ENCODE data around the gene NBPF1.
"Not testable (repeated sequence)": the region's sequence is repeated elsewhere in the genome, so short reads cannot be mapped to it uniquely, and the experiment has no call there.

Gene NBPF1

GRCh38 chr1:16621681-16622315, 8.4 kb upstream of the NBPF1 start:
- DNase-seq = not testable (repeated sequence)

- DNase-seq = no peak
Observed at GRCh38 chr1:16621300-16621658, 7.9 kb upstream of the NBPF1 start.

GRCh38 chr1:16619803-16620501, 6.6 kb upstream of the NBPF1 start:
- DNase-seq = not testable (repeated sequence)

GRCh38 chr1:16618719-16619118, 5.4 kb upstream of the NBPF1 start:
- no peak for DNase-seq

- DNase-seq = peak in 1 of 2 donors; percentile 23
Observed at GRCh38 chr1:16617778-16618580, 4.6 kb upstream of the NBPF1 start.

GRCh38 chr1:16617114-16617631, 3.8 kb upstream of the NBPF1 start:
- no peak for DNase-seq

- DNase-seq = no peak
Observed at GRCh38 chr1:16615253-16616252, 2.2 kb upstream of the NBPF1 start.

- DNase-seq = no peak
Observed at GRCh38 chr1:16614361-16615252, 1.2 kb upstream of the NBPF1 start.

GRCh38 chr1:16612332-16613172, 812 bp downstream of the NBPF1 start:
- peak; percentile 82 to 91 for DNase-seq

GRCh38 chr1:16611981-16612331, 1.4 kb downstream of the NBPF1 start:
- DNase-seq = peak in 1 of 2 donors; percentile 9

- not testable (repeated sequence) for DNase-seq
Observed at GRCh38 chr1:16611164-16611563, 2.2 kb downstream of the NBPF1 start.

- not testable (repeated sequence) for DNase-seq
Observed at GRCh38 chr1:16610553-16610952, 2.8 kb downstream of the NBPF1 start.

- DNase-seq = not testable (repeated sequence)
Observed at GRCh38 chr1:16609761-16610160, 3.6 kb downstream of the NBPF1 start.

- DNase-seq = no peak
Observed at GRCh38 chr1:16608838-16609560, 4.4 kb downstream of the NBPF1 start.

GRCh38 chr1:16607853-16608815, 5.2 kb downstream of the NBPF1 start:
- DNase-seq = not testable (repeated sequence)

GRCh38 chr1:16607433-16607851, 5.9 kb downstream of the NBPF1 start:
- DNase-seq = peak in 1 of 2 donors; percentile 0

GRCh38 chr1:16606666-16607432, 6.5 kb downstream of the NBPF1 start:
- DNase-seq = not testable (repeated sequence)

Data from inflammatory macrophage treated with lipopolysaccharide for 1 hour (primary cell).